ENCODE measurements around the gene PPIE.

GRCh38 chr1:39737546-39738169, 1.0 kb upstream of the PPIE start:
- TF ChIP-seq, protein P1, sequence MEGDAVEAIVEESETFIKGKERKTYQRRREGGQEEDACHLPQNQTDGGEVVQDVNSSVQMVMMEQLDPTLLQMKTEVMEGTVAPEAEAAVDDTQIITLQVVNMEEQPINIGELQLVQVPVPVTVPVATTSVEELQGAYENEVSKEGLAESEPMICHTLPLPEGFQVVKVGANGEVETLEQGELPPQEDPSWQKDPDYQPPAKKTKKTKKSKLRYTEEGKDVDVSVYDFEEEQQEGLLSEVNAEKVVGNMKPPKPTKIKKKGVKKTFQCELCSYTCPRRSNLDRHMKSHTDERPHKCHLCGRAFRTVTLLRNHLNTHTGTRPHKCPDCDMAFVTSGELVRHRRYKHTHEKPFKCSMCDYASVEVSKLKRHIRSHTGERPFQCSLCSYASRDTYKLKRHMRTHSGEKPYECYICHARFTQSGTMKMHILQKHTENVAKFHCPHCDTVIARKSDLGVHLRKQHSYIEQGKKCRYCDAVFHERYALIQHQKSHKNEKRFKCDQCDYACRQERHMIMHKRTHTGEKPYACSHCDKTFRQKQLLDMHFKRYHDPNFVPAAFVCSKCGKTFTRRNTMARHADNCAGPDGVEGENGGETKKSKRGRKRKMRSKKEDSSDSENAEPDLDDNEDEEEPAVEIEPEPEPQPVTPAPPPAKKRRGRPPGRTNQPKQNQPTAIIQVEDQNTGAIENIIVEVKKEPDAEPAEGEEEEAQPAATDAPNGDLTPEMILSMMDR (IDR thresholded peaks at IDR 0.05) = no peak
- no peak for TF ChIP-seq POLR2A (IDR thresholded peaks at IDR 0.05)
